Measurements from ENCODE around the gene SUGP2.
"Not testable (repeated sequence)": the region's sequence is repeated elsewhere in the genome, so short reads cannot be mapped to it uniquely, and the experiment has no call there.

Gene SUGP2

DNA sequence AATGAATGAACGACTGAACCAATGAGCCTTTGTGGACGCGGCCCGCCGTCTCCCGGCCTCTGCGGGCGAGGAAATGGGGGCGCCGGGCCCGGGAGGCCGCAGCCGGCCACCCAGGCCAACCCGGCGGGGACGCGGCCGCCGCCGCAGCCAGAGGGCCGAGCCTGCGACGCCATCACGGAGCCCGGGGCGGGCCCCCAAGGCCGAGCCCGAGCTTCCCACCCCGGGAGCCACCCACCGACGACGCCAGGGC, 216 bp downstream of the SUGP2 start:
- DNase-seq (ENCODE audit: low read depth in 4 of 4, low spot score in 1 of 4) = peak in 1 of 4 experiments; percentile 2

DNA sequence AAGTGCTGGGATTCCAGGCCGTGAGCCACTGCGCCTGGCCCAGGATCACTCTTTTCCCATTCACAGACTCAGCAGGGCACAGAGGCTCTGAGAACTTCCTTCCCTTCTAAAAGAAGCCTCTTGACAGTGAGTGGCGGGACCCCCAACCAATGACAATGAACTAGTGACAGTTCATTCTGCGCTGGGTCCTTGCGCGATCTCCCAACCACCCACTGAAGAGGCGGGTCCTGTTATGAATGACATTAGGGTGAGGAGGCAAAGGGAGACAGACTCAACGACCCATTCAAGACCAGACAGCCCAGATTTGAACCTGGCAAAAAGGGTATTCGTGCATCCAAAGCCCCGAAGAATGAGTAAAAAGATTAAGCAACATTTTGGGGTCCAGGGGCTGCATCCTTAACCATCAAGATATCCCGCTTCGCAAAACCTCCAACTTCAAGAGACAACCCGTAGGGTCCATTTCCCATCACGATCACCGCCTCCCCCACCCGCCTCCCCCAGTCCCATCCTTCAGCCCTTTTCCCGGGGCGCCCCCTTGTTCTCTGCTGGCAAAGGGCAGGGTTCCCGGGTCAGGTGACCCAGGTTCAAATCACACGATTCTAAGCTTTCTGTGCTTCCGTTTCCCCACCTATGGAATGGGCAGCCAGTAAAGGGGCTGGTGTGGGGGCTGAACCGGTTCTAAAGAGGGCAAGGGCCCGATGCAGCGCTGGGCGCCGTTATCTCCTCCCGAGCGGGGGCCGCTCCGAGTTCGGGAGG, 719 bp downstream of the SUGP2 start:
- peak; percentile 38 to 84 (median 66) for DNase-seq (ENCODE audit: low read depth in 4 of 4, low spot score in 1 of 4)

DNA sequence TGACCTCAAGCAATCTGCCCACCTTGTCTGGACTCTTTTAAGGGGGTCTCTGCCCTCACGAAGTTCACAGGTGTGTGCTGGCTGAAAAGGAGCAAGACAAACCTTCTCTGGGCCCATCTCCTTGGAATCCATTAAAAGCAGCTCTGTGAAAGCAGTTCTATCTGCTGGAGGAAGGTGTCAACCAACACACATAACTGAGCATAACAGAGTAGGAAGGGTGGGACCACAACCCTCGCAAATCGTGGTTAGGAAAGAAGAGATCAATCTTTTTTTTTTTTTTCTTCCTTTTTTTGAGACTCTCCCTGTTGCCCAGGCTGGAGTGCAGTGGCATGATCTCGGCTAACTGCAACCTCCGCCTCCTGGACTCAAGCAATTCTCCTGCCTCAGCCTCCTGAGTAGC, 1.4 kb downstream of the SUGP2 start:
- DNase-seq (ENCODE audit: low read depth in 4 of 4, low spot score in 1 of 4) = no peak

DNA sequence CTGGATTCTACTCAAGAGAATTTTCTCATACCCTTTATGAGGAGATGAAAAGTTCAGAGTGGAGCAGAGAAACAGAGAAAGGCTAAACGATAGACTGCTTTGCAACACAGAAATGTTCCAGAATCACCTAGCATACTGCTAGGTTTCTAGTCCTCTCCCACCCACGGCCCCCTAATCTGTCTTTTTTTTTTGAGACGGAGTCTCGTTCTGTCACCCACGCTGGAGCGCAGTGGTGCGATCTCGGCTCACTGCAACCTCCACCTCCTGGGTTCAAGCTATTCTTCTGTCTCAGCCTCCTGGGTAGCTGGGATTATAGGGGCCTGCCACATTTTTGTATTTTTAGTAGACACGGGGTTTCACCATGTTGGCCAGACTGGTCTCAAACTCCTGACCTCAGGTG, 4.8 kb downstream of the SUGP2 start:
- DNase-seq (ENCODE audit: low read depth in 4 of 4, low spot score in 1 of 4) = no peak

DNA sequence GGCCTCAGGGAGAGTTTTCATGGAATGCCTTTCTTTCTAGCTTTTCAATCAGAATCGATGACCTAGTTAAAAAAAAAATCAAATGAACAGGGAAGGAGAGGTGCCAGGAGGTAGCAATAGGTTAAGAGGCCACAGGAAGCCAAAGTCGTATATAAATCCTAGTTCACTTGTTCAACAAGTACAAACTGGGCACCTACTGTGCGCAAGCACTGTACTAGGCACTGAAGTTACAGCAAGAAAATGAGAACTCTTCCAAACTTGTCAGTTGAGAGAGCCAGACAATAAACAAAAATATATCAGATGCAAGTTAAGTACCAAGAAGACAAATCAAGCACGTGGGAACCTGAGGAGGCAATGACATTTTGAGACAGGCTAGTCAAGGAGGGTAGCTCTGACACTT, 6.1 kb downstream of the SUGP2 start:
- no peak for DNase-seq (ENCODE audit: low read depth in 4 of 4, low spot score in 1 of 4)

DNA sequence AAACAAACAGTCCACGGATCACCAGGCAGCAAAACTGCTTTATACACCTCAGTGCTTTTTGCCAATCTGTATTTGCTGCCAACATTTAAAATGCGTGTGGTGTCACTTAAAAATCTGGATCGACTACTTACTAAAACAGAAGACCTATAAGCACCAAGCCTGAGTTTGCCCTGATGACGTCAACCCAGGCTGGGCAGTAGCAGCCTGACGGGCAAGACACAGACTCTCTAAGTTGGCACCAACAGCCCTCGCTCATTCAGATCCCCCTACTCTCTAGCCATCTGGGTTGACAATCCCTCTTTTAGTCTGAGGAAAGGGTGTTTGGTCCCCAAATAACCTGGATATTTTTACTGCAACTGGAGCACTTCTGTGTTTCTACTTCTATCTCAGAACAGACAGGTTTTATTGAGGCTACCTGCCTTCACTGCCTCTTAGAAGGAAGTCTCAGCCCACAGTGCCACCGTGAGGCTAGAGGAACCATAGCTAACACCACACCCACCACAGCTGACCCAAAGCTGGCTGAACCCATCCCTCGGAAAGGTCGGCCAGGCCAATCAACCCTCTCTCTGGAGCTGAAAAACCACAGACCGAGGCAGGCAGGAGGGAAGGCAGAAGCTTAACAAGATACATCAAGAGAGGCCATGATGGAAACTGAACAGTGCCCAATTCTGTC, 6.9 kb downstream of the SUGP2 start:
- DNase-seq (ENCODE audit: low read depth in 4 of 4, low spot score in 1 of 4) = no peak

DNA sequence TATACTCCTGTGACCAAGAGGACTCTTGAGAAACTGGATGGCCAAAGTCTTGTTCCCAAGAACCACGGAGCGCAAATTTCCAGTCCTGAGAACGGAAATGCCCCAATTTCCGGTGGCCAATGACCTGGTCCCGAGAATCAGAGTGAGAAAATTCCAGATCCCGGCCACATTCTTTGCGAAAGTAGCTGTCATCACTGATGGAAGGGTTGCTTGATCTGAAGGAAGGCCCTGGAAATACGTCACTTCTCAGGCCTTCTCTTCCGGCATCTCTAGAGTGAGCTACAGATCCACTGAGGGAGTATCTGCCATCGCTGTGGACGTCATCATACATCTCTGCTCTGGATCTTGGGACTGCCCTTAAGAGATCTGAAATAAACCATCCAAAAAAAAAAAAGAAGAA, 7.5 kb downstream of the SUGP2 start:
- DNase-seq (ENCODE audit: low read depth in 4 of 4, low spot score in 1 of 4) = no peak

DNA sequence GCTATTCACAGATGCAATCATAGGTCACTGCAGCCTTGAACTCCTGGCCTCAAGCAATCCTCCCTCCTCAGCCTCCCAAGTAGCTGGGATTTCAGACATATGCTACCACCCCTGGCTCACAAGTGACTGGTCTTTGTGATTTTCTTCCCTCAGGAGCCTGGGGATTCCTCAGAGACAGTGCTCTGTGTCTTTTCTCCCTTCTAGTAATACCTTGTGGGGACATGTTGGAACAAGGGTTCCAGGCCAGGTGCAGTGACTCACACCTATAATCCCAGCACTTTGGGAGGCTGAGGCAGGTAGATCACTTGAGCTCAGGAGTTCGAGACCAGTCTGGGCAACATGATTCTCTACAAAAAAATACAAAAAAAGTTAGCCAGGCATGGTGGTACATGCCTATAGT, 9.9 kb downstream of the SUGP2 start:
- not testable (repeated sequence) for DNase-seq (ENCODE audit: low read depth in 4 of 4, low spot score in 1 of 4)

DNA sequence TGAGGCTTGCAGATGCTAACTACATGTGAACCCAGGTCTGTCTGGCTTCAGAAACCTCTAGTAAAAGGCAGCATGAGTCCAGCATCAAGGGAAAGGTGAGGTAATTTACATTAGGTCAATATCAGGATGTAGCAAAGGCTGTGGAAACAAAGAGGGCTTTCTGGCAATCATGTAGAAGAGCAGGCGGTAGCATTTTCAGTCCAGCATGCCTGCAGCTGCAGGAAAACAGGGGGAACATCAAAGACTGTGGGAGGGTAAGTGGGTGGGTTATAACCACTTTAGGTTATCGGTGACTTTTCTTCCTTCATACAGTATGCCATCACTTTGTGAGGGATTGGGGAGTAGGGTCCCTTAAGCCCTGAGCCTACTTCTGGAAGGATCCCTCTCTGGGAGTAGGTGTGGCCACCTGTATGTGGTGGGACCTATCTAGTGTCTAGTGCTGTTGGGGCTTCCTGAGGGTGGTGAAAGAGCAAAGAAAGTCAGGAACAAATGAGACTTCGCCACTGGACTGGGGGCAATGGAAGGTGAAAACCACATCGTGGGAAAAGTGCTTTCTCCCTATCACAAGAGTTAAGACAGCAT, 10.8 kb downstream of the SUGP2 start:
- no peak for DNase-seq (ENCODE audit: low read depth in 4 of 4, low spot score in 1 of 4)

DNA sequence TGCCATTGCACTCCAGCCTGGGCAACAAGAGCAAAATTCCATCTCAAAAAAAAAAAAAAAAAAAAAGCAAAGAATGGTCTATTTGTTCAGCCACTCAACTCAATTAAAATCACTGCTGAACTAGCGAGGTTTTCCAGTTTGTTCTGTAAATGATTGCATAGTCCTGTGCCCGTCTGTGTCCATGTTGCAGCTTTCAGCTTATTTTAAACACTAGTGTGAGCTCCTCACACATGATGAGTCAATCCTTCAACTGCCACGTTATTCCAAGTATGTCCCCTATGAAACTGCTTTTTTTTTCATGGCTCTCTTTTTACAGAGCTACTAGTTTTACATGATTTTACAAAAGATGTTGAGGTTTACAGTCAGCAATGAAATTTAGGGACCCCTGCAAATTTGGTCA, 12.2 kb downstream of the SUGP2 start:
- DNase-seq (ENCODE audit: low read depth in 4 of 4, low spot score in 1 of 4) = no peak

DNA sequence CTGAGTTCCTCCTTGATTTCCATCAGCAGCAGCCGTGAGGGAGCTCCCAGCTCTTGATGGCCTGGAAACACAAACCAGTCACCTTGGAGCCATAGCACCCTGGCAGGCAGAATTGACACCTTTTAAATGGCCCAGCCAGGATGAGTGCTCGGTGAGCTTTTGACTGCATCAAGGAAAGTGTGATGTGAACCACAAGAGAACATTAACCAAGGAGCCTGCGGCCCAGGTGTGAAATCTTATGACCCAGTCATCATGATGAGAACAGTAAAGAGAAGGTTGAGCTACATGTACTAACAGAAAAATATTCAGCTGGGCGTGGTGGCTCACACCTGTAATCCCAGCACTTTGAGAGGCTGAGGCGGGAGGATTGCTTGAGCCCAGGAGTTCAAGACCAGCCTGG, 22.8 kb downstream of the SUGP2 start:
- DNase-seq (ENCODE audit: low read depth in 4 of 4, low spot score in 1 of 4) = no peak

DNA sequence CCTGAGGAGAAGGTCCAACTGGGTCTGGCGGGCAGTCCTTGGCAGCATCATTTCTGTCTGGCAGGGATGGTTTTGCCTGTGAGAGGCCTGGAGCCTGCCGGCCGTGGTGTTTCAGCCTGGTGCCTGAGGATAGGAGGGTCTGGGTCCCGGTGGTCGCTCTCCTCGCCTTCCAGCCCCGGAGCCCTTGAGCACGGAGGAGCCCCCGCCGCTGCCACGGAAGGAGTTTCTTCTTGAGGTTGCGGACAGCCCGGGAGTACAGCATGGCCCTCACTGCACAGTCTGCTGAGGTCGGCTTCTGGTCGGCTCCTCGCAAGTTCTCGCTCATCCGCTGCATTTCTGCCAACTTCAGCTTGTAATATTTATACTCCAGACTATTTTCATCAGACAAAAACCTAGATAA, 23.4 kb downstream of the SUGP2 start:
- no peak for DNase-seq (ENCODE audit: low read depth in 4 of 4, low spot score in 1 of 4)

DNA sequence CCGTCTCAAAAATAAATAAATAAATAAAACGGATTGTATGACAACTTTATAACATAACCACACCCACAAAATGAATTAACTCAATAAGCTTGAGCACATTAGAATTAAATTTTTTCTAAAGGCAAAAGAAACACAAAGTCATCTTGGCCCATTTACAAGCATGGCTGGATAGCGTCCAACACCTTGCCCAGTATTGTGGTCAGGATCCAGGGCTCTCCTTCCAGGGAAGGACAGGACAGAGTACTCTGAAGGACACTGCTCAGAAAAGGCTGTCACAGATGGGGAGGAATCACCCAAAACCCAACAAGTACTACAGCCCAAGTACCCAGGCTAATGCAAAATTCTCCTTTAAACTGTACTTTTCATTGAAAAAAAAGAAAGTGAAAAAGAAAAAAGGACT, 27.1 kb downstream of the SUGP2 start:
- DNase-seq (ENCODE audit: low read depth in 4 of 4, low spot score in 1 of 4) = no peak

DNA sequence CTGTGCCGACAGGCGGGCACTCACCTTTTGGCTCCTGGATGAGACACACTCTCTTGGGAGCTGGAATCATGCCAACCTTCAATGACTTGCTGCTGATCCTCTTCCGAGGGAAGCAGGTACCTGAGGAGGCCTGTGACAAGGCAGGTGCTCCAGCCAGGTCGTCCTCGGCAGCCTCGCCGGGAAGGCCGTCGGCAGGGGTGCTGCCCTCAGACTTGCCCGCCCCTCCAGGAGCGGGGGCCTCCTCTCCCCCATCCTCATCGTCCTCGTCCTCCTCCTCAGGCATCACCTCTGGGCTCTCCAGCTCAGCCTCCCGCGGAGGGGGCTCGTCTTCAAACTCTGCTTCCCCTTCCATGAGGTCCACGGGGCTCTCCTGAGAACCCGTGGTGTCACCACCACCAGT, 29.2 kb downstream of the SUGP2 start:
- no peak for DNase-seq (ENCODE audit: low read depth in 4 of 4, low spot score in 1 of 4)

DNA sequence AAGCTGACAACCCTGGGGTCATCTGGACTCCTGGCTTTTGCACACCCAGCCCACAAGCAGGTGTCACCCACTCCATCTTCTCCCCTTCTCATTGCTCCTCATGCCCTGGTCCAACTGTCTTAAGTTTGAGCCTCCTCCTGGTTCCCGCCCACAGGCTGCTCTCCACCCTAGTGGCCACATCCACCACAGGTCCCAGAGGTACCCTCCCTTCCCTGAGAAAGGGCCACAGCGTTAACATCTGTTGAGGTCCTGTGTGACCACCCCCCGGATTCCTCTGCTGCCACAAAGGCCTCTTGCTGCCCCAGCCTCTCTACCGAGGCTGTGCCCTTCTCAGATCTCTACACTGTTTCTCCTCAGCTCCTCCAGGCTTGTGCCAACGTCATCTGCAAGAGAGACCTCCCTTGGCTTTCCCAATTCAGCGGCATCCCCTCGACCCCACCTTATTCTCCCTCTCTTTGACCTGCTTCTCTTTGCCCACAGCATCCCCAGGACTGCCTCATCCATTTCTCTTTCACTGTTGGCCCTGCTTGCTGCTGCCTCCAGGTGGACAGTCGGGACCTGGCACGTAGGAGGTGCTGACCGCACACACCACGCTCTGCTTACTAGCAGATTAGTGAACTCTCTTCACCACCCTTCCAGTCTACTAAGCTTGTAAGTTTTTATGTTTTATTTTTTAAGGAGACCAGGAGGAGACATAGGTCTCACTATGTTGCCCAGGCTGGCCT, 33.3 kb downstream of the SUGP2 start:
- no peak for DNase-seq (ENCODE audit: low read depth in 4 of 4, low spot score in 1 of 4)

DNA sequence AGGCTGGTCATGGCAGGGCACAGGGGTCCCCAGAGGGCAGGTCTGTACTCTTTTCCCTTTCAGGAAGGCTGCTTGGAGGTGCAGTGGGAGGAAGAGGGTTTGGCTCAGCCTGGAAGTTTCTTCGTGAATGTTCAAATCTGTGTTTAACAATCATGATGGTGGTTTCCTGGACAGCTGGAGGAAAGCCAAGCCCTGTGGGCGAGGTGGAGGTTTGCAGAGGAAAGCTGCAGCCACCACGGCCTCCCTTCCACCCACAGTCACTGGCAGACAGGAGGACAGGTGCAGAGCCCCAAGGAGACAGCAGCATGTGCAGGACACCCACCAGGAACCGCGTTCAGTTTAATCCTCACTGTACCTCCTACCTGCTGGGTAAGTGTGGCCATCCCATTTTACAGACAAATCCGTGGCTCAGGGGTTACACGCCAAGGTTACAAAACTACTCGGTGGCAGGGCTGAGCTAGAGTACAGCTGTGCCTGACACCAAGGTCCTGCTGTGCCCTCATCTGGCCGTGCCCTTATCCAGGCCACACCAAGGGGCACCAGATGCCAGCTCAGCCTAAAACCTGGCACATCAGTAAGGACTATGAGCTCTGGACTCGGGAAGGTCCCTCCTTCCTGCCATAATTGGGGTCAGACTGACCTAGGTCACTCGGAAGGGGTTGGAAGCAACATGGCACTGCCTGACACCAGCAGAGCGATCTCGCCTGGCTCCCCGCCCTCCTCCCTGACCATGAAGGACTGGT, 34.1 kb downstream of the SUGP2 start:
- no peak for DNase-seq (ENCODE audit: low read depth in 4 of 4, low spot score in 1 of 4)

DNA sequence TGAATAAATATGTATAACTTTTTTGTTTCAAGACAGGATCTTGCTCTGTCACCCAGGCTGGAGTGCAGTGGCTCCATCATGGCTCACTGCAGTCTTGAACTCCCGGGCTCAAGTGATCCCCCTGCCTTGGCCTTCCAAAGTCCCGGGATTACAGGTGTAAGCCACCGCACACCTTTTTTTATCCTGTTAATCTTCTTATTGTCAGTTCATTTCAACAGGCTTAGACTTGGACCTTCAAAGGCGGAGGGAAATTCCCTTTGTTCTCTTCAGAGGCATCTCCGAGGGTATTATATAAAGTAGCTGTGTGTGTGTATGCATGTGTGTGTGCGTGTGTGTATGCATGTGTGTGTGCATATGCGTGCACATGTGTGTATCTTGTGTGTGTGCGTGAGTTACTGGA, 35.0 kb downstream of the SUGP2 start:
- DNase-seq (ENCODE audit: low read depth in 4 of 4, low spot score in 1 of 4) = no peak

DNA sequence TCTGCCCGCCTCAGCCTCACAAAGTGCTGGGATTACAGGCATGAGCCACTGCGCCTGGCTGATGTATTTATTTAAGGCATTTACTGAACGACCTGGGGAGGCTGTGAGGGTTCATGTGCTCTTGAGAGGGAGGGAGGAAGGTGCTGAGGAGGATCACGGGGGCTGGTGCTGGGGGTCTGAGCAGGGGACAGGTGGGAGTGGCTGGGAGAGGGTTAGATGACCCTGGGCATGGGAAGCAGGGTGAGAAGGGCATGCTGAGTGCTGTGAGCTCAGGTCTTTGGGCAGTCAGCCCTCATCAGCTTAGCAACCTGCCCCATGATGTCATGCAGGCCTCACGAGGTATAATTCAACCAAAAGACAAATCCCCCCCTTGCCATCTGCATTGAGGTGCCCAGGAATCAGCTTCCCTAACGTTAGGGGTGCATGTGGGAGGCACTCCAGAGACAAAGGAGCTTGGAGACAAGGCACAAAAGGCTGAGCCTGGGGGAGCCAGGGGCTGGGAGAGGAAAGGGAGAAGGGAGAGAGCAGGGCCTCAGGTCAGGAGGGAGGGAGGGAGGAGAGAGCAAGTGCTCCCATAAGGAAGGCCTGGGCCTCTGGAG, 36.4 kb downstream of the SUGP2 start:
- DNase-seq (ENCODE audit: low read depth in 4 of 4, low spot score in 1 of 4) = no peak

DNA sequence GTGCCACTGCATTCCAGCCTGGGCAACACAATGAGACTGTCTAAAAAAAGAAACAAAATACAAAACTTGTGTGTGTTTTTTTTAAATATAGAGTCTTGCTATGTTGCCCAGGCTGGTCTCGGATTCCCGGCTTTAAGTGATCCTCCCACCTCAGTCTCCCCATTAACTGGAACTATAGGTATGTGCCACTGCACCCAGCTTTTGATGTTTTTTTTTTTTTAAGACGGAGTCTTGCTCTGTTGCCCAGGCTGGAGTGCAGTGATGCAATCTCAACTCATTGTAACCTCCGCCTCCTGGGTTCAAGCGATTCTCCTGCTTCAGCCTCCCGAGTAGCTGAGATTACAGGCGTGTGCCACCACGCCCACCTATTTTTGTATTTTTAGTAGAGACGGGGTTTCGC, 37.0 kb downstream of the SUGP2 start:
- no peak for DNase-seq (ENCODE audit: low read depth in 4 of 4, low spot score in 1 of 4)

DNA sequence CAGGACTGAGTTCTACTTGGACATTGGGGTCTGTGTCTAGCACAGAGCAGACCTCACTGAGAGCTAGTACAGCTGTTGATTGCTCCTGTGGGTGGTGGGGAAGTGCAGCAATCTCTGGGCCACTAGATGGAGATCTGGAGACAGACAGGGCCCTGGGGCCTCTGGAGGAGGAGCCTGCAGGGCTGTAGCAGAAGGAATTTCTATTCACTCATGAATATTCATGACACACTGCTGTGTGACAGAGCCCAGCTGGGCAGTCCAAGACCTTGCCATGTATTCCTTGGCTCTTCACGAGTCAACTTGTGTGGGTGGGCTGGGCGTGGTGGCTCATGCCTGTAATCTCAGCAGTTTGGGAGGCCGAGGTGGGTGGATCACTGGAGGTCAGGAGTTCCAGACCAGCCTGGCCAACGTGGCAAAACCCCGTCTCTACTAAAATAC, 37.5 kb downstream of the SUGP2 start:
- DNase-seq (ENCODE audit: low read depth in 4 of 4, low spot score in 1 of 4) = no peak

DNA sequence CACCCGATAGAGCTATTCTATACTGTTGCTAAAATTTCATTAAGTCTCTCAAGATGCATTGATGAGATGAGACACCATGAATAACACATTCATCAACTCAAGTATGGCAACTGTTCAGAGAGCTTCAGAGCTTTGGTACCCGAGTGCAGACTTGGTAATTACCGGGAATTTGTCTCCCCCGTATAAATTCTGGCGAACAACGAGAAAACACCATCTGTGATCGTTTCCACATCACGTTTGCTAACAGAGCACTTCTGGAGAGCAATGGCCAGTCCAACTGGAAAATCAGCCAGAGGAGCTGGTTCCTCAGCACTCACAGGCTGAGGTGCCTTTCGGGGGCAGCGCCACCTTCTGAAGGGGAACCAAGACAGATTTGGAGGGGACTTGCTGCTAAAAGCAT, 40.2 kb downstream of the SUGP2 start:
- DNase-seq (ENCODE audit: low read depth in 4 of 4, low spot score in 1 of 4) = no peak

All from stimulated activated CD4-positive, alpha-beta T cell treated with anti-CD3 and anti-CD28 coated beads, Interleukin-1b, Interleukin-23, amount 100 ng/mL, for 24 hours (primary cell).